Activated naive CD8-positive, alpha-beta T cell treated with anti-CD3 and anti-CD28 coated beads, Interleukin-2, amount 50 U/mL, for 16 hours (primary cell): ENCODE results near the gene TGFBR3.
A peak's percentile ranks its signal among the peaks of the same experiment; 100 is the strongest.

ENCODE experiments used
- DNase-seq: peaks from one replicate; pipeline ENCODE4 v3.0.0-alpha.2; 2020; ENCODE audit warnings: low read depth, low spot score

The TGFBR3 gene

DNA sequence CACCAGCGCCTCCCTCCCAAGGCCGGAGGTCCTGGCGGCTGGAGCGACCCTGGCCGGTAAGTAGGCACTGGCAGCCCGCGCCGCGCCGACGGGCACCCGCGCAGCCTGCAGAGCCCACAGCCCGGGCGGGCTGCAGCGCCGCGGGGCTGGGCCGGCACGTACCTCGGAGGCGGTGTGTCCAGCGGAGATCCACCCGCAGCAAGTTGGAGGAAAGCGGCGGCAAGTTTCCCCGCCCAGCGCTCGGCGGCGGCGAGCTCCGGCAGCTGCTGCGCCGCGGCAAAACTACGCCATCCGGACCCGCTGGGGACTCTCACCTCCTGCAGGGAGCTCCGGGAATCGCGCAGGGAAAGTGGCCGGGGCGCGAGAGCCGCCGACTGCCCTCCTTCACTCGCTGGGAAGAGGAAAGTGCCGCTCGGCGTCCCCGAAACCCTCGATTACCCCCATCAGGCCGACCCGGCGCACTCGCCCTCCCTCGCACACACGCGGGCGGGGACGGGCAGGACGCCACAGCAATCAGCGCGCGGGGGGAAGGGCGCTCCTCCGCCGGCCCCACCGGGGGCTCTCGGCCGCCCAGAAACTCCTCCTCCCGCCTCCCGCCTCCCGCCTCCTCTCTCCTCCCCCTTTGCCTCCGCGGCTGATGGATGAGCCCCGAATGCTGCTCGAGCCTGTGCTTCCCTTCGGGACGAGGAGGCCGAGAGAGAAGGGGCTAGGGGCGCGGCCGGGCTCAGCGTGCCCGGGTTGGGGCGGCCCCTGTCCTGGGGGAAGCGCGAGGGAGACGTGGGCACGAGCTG, at the start of gene TGFBR3:
TGFBR3 (minus strand) TSS at position 436 of the 791 bp plus-strand sequence. CDS start 24,620 bp downstream, outside the sequence.
- DNase-seq: peak; percentile 28

DNA sequence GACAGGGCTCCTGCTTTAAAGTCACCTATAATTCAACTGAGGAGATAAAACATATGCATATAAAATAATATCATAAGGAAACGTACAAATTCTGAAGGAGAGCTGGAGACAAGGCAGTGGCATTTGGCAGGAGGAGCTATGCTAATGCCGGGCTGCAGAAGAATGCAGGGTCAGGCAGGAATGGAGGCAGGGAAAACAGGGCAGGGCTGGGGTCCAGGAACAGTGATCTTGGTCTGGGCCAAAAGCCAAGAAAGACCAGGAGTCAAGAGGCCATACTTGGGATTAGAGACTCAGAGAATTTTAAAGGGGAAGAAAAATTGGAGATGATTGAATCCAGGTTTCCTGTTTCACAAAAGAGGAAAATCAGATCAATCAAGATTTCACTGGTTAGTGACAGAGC, 43.3 kb upstream of the TGFBR3 start:
- no peak for DNase-seq

DNA sequence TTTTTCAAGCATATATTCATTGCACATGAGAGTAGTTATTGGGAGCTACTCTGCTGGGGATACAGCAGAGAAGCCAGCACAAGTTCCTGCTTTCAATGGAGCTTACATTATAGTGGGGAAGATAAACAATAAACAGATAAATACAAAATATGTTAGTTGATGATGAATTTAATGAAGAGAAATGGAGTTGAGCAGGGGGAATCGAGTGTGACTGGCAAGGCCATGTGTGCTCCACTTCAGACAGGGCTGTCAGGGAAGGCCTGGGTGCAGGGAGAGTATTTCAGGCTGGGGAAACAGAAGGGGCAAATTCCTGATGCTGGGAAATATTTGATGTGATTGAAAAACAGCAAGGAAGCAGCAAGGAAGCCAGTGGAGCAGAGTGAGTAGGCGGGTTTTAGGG, 42.1 kb upstream of the TGFBR3 start:
- DNase-seq: no peak

DNA sequence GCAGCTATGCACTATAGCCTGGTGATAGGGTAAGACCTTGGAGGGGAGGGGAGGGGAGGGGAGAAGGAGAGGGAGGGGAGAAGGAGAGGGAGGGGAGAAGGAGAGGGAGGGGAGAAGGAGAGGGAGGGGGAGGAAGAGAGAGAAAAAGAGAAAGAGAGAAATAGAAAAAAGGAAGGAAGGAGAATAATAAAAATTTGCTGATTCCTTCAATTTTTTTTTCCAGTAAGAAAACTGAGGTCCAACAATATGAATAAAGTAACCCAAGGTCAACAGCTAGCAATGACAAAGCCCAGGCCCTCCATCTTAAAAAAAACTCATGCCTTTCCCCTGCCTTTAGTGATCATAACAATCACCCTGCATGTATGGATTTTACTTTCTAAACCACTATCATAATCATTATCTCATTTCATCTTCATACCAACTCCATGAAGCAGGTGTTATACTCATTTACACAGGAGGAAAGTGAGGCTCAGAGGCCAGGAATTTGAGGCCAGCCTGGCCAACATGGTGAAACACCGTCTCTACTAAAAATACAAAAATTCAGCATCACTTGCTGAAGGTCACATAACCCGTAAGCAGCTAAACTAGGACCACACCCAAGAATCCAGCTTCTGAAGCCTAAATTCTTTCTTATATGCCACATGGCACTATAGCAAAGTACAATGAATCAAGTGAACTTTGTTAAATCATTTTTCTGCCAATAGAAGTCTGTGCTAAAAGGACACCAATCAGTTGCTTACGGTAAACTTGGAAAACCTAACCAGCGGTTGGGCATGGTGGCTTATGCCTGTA, 39.9 kb upstream of the TGFBR3 start:
- DNase-seq: no peak

DNA sequence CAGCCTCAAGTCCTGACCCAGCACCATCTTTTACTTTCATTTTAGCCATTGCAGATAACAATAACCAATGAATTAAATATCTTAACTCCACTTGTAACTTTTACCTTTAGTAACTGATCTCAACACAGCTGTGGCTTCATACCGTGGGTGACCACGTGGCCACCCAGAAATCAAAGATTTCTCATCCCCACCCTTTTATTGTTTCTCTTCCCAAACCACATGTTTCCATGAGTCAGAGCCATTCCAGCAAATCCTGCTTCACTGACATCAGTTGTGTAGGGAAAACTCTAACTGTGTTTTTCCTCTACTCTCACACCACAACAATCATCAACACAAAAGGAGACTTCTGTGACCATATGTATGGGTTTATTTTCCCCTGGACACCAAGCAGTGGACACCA, 38.2 kb upstream of the TGFBR3 start:
- DNase-seq: no peak

DNA sequence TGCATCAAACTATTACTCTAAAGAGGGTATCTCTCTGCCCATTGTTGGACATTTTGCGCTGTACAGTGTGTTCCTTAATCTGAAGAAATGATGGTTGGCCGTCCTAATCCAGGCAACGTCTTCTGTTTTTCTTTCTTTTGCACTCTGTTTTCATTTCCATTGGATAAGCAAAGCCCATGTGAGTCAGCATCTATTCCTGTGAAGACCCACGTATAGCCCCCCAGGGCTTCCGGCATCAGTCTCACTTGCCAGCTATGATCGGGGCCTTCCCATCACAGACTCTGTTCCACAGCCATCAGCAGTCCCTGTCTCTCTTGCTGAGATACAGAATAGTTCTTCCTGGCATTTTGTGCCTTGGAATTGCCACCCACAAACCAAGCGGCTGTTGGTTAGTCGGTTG, 34.0 kb upstream of the TGFBR3 start:
- DNase-seq: no peak

DNA sequence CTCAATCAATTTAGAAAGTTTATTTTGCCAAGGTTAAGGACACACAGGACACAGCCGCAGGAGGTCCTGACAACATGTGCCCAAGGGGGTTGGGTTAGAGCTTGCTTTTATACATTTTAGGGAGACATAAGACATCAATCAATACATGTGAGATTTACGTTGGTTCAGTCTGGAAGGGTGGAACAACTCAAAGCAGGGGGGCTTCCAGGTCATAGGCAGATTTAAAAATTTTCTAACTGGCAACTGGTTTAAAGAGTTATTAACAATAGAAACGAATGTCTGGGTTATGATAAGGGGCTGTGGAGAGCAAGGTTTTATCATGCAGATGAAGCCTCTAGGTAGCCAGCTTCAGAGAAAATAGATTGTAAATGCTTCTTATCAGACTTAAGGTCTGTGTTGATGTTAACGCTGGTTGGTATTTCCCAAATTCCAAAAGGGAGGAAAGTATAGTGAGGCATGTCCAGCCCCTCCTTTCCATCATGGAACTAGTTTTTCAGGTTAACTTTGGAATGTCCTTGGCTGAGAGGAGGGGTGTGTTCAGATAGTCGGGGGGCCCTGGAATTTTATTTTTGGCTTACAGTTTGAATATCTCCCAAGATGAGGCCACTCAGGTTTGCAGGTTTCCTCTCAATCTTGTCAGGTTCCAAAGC, 31.0 kb upstream of the TGFBR3 start:
- DNase-seq: no peak

DNA sequence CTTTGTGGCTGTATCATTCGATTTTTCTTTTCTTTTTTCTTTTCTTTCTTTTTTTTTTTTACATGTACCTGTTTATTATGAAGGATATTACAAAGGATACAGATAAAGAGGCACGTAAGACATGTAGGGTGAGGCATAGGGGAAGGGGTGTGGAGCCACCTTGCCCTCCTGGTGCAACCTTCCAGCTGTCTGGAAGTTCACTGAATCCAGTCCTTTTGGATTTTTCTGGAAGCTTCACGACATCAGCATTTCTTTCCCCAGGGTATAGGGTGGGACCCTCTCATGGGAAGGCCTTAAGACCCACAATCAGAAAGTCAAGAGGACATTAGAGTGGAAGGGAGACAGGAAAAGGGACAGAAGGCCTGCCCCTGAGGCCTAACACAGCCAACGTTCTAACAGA, 30.1 kb upstream of the TGFBR3 start:
- no peak for DNase-seq

DNA sequence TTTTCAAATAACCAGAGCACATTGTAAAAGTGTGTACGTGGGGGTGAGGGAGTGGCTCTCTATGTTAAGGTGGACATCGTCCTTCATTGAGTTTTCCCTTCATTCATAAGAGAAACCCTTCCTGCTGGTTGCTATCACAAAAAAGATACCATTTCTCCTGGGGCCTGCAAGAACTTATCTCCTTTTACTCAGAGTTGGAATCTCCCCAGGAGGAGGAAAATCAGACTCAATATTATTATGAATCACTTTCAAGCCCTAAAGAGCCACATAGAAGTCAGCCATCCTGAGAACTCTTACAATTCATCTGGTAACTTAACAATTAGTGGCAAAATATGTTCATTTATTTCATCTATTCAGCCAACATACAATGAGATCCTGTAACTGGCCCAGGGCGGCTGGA, 27.1 kb upstream of the TGFBR3 start:
- DNase-seq: no peak

DNA sequence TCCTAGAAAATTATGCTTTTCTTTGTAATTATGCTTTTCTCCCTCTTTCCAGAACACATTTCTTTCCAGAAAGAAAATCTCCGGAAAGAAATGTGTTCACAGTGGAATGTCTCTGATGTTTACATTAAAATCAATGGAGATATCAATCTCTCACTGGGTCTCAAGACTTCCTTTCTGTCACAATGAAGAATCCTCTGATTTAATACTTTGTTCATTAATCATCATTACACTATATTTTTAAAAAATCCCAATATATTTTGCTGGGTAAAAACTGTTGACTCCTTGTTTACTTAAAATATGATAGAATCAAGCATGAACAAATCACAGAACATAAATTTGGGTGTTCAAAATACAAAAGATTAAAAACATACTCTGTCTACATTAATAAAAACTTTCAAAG, 26.3 kb upstream of the TGFBR3 start:
- no peak for DNase-seq

DNA sequence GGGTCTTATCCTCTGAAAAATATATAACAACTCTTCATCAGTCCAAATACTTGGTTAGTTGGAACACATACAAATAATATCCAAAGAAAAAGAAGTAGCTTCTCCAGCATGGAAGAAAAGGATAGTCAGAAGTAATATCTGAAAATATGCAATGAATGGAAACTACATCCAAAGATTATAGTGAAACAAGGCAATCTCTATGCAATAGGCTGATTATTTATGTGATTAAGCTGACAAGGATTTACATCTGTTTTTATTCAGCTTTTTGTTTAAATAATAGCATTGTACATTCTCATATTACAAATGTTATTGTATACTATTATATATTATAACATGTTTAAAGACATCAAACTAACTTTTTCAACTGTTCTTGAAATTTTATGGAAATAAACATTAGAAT, 15.3 kb upstream of the TGFBR3 start:
- no peak for DNase-seq

DNA sequence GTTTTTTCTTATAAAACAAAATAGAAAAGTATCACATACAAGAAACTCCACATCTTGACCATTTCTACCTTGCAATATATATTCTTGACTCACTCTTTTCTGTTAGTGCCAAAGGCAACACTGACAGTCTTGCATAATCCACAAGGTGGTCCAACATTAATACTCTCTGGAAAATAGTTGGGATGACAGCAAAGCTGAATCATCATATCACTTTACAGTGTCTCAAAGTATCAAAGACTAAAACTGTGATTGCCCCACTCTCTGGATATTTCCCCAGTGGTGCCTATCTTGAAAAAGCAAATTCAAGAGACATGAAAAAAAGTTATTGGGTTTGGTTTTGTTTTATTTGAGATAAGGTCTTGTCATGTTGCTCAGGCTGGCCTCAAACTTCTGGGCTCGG, 14.6 kb upstream of the TGFBR3 start:
- DNase-seq: no peak

DNA sequence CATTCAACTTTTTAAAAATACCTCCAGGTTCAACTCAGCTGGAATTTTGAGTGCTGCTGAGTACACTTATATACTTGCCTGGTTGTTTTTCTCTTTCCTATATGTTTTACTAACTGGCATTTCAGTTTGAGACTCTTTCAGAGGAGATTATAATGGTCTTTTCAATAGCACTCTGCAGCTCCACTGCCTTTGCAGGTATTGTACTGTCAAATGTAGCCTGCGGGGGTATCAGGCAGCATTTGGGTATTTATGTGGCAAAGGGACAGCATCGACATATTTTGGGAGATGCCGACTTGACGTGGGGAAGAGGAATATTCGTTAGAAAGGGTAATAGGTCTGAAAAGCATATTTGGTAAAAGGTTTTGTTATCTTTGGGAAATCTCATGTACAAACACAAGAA, 11.1 kb upstream of the TGFBR3 start:
- DNase-seq: no peak

DNA sequence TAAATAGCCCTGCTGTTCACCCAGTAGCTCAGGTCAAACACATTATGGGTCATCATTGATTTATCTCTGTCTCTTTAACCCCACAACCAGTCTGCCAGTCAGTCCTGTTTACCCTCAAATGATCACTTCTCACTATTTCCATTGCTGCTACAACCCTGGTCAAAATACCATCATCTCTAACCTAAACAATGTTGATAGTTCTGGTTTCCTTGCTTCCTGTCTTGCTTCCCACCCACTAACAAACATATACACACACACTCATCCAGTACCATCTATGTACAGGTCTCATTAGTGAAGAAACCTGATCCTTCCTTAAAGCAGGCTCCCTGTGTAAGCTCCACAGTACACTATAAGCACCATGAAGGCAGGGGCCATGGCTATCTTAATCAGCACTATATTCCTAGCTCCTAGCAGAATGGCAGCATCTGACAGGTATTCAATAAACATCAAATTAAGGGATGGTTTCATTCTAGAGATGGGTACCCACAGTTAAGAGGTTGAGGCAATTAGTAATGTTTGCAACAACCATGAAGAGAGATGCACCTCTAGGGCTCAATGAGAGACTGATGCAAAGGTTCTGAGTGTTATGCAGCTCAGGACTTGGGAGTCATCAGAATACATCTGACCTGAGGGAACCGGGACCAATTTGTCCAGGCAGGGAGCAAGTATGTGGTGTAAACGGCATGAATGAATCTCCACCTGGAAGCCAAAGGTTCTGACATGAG, 10.0 kb upstream of the TGFBR3 start:
- no peak for DNase-seq

DNA sequence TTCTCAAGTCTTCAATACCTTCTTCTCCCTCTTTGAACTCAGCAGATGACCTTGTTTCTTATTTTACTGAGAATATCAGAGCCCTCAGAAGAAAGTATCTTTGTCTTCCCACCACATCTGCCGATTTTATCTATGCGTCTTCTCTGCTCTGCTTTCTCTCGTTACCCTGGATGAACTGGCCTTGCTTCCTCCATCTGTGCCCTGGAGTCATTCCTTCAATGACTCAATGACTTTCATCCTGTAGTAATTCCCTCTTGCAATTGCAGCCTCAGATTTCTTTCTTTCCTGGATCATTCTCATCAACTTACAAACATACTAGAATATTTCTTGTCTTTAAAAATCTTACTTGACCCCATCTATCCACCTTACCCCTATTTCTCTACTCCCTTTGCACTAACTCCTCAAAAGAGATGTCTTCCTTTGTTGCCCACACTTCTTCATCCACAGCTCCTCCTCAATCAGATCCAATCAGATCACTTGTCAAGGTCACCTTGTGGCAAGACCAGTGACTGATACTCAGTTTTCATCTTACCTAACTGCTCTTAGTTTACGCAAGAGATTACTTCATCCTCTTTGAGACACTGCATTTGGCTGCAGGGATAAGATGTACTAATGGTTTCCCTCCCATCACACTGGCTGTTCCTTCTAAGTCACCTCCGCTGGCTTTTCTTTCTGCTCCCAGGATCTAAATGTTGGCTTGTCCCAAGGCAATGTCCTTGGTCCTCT, 8.2 kb upstream of the TGFBR3 start:
- DNase-seq: no peak

DNA sequence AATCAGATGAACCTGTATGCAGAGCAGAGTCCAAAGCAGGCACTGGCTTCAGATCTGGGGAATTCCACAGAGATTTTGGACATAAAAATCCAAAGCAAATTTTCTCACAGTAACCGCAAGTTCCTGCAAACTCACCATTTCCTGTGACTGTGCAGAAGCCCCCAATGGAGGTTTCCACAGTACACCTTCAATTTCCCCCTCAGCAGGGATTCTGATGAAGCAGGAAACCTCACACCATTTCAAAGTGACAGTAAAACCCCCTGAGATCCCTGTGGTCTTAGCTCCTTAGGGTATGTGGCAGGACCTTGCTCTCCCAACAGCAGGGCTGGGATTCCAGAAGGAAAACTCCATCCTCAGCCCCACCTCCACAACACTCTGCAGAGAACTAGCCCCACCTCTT, 6.0 kb upstream of the TGFBR3 start:
- DNase-seq: no peak

DNA sequence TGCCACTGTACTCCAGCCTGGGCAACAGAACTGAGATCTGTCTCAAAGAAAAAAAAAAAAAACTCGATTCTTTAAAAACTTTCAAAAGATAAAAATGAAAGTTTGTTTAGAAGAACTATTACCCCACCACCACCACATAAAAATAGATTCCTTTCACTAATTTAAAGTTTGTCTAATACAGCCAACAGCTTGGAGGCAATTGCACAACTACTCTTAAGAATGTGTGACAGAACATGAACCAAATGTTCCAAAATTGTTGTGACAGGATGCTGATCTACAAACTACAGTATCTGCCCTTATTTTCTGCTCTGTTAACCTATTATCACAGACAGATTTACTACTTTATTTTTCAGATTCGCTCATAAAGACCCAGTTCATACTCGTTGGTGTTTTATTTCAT, 5.5 kb upstream of the TGFBR3 start:
- no peak for DNase-seq

DNA sequence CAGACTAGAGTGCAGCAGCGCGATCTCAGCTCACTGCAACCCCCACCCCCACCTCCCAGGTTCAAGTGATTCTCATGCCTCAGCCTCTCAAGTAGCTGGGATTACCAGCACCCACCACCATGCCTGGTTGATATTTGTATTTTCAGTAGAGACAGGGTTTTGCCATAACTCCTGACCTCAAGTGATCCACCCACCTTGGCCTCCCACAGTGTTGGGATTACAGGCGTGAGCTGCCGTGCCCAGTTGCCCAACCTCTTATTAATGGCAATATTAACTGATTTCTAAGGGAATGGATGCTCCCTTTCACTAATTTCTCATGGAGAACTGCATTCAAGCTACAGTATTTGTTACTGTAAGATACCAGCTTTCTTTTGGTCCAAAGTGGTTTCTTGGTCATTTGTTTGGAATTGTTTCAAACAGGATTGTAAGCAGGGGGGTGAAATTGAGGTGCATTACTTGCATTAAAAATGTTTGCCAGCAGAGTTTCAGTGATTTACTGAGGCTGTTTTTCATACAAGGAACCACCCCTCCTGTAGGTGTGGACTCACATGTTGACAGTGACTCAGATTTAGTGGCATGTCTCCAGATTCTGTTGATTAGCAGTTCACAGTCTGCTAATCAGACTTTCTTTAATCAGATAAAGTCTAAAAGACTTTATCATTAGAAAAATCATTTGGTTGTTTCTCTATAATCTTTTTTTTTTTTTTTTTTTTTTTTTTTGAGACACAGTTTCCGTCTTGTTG, 3.9 kb upstream of the TGFBR3 start:
- DNase-seq: no peak

DNA sequence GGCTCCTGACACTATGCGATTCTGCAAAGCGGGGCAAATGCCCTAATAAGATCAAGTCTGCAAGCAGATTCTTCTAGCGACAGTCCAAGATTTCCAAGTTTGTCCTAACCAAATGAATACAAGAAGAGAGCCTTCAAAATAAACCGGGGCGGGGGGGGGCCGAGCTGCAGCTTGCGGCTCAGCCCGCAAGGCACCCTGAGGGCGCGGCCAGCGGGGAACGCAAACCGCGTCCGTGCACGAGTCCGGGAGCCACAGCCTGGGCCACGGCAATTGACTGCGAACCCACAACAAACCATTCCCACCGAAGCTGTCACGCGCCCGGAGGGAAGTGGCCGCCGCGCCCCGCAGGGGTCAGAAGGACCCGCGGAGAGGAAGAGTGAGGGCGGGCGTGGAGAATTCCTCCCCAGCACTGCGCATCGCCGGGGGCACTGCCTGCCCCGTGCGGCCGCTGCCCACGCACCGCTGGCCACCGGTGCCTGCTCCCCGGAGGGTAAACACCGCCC, 687 bp downstream of the TGFBR3 start:
- no peak for DNase-seq

DNA sequence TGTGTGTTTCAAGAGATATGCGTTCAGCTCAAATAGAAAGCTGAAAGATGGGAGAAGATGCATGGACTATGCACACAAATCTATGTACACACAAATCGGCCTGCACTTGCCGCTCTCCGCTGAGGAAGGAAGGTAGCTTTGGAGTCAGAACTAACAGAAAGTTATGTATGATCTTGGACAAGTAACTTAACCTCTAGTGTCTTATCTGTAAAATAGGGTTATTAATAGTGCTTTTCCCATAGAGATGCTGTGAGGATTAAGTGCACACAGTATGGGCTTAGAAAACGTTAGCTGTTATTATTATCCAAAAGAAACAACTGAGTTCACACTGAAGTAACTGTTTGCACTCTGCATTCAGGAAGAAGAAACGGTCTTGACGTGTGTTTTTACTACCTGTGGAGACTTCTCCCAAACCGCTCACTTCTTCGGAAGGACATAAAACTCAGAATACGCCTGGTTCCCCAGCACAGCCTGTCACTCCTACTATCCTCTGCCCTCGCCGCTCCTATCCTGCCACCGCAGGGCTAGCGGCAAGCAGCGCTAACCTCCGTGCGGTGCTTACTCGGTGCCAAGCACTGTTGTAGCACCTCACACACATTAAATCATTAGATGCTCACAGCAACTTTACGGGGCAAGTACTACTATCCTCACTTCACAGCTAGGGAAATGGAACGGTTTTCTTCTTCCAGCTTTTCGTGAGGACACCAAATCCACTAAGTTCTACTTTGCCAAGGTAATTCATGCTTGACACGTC, 1.3 kb downstream of the TGFBR3 start:
- no peak for DNase-seq
